Muscle of back (tissue), 11 donors: ENCODE measurements around the gene IFNG. TPM values are rescaled to one million over a fixed set of nuclear protein-coding genes. Genes with fewer than 3 reads are reported as not detected.

Source experiments
- DNase-seq, 3 donors: peaks; one replicate each; pipeline versions ENCODE4 v3.0.0 to v3.0.0-alpha.2; 2013
- polyA plus RNA-seq, 10 donors: library from polyadenylated mRNA; unstranded; fragments of 120-200 nt; gene quantifications; one replicate each; pipeline ENCODE4 v1.2.1, GENCODE V29; 2013; ENCODE audit not compliant: insufficient read length in 10 of 10

The IFNG gene
- polyA plus RNA-seq, 10 donors, result 0.20 to 0.94 TPM; not detected in 8

DNA sequence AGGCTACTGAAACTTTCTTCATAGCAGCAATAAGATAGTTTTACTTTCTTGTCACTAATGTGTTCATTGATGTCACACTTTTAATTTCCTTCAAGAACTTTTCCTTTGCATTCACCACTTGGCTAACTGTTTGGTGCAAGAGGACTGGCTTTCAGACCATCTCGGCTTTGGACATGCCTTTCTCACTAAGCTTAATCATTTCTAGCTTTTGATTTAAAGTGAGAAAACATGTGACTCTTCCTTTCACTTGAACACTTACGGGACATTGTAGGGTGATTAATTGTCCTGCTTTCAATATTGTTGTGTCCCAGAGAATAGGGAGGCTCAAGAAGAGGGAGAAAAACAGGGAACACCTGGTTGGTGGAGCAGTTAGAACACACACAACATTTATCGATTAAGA lies 41.9 kb downstream of the IFNG start:
- no peak for DNase-seq

DNA sequence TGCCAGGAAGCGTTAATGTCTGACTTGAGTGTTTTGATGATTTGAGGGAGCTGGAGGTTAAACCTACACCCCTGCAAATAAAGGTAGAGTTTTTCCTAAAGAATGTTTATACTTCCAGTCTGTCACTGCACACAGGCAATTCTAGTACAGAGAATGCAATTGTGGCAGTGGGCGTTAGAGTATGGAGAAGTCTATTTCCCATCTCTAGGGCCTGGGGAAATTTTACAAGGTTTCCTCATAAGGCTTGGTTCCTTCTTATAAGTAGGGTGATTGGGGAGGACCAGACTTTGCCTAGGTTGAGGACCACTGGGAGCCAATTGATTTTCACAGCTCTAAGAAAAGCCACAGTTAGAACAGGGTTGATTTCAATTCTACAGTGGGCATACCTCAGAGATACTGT lies 44.3 kb downstream of the IFNG start:
- no peak for DNase-seq

DNA sequence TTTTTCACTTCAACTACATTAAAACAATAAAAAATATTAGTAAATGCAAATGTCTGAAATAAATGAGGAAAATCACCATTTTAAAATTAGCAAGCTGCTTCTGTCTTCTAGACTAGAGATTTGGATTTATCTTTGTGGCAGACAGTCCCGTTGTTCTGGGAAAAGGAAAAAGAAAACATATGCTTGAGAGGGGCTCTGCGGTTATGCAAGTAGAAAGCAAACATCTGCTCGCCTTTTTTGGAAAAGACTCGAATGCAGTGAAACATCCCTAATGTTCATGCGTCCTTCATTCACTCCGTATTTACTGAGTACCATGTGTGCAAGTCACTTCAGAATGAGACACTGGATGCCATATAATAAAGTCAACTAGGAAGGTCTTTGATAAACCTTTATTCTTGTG lies 44.9 kb downstream of the IFNG start:
- no peak for DNase-seq

DNA sequence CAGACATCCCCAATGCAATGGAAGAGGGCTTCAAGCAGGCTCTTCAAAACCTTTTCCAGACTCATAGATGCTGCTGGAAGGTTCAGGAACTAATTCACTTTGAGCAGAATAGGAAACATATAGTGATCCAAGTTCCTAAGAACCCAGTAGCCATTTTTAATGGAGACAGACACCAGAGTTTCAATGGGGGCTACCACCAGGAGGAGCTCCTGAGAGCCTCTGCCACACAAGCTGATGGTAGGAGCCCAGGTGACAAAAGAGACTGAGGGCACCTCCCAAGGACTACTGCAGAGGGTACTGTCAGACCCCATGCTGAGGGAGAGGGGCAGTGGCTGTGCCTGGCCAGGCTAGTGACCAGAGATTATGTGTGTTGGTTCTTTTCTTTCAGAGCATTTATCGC lies 45.9 kb downstream of the IFNG start:
- DNase-seq, result no peak

DNA sequence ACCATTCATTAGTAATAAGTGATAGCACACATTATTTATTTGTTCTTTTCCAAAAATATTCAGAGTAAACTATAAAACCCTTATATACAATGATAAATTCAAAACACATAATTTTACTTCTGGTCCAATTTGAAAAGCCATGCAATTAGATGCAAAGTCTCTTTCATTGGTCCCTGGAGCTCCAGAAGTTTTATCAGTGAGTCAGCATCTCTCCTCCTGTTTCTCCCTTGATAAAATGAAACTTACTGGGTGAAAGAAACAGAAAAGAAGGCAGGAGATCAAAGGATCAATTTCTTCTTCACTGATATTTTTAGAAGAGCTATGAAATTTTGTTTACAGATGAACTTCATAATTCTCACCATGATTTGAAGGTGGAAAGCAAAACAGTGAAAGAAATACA lies 47.5 kb downstream of the IFNG start:
- no peak for DNase-seq

DNA sequence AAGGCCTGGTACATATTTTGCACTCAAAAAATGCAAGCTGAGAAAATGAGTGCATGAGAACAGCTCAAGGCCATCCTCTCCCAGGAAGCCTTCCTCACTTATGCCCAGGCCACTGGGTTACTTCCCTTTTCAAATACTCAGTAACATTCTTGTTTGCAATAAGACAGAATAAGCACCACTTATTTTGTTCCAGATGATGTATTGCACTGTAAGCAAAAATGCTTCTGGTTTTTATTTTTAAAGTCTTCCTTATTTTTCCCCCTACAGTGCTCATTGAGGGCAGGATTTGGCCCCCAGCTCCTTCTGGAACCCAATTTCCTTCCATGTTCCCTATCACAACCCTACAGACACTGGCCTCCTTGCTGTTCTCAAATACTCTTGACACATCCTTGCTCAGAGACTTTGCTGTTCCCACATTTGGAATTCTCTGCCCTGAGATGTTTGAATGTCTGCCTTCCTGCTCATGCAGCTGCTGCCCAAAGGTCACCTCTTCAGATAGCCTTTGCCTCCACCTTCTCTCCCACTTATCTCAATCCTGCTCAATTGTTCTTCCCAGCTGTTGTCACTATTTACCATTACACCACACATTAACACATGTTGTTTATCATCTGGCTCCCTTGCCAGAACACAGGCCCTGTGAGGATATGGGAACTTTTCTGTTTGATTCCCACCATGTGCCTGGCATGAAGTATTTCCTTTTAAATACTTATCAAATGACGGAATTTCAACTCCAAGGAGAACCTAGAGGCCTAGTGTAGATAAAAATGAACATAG lies 49.9 kb downstream of the IFNG start:
- peak in 1 of 3 donors; percentile 9 for DNase-seq

DNA sequence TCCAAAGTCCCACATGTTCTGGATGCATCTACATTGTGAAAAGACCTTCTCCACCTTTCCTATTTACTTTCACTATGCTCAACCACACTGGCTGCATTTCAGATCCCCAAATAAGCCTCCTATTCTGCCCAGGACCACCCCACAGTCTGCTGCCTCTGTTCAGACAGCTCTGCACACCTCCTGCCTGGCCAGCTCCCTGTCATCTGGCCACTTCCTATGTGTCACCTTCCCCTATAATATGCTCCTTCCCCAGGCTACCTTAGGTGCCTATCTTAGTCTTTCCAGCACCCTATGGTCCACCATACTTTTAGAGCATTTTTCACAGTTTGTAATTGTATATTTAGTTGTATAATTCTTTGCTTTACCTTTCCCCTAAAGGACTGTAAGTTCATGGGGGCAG lies 50.5 kb downstream of the IFNG start:
- DNase-seq, result no peak

DNA sequence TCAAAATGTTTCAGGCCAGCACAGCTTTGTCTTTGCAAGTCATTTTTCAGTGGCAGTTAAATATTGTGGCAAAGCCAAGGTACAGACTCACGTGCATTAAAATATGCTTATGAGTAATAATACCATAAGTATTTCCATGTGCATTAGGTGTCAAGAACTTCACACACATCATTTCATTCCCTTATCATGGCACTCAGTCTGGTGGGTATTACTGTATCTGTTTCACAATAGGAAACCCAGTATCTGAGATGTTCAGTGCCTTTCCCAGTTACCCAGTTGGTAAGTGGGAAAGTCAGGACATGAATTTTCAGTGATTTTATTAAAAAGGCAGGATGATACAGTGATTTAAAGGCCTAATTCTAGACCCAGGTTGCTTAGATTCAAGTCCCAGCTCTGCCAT lies 52.9 kb downstream of the IFNG start:
- no peak for DNase-seq

DNA sequence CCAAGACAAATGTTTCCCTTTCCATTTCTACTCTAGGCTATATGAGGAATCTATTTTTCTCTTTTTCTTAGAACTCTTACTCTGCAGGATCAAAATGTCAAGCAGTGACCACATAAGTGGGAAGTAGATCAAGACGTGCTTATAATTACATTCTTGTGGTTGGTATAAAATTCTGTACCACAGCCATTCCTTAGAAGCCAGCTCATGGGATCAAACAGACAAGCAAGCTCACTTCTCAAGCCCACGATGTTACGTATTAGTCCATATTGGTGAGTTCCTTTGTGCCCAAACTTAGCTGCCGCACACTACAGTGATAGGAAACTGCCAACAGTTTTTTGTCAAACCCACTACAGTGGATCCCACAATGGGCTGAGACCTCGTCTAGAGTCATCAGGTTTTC lies 53.4 kb downstream of the IFNG start:
- peak in 1 of 3 donors; percentile 14 for DNase-seq

Other genes starting within 250 kb of the IFNG start
- gene IFNG-AS1, start 170.3 kb downstream of the IFNG start, polyA plus RNA-seq, result under 1 TPM in 9 of 10 donors, not detected in 1; 0.08 to 0.76 (median 0.59) TPM
- not detected for gene IL26, start 66.1 kb upstream of the IFNG start, polyA plus RNA-seq
- not detected for gene IL22, start 93.9 kb upstream of the IFNG start, polyA plus RNA-seq
- gene MDM1, start 172.6 kb upstream of the IFNG start, polyA plus RNA-seq, result 10 to 100 TPM; 12.7 to 26.2 (median 16.0) TPM